AG04449 (cell line): Measurements from ENCODE around the gene RASAL3.

Experiments used
- CTCF ChIA-PET: fragments of 350-600 bp; formaldehyde crosslinking; extraction: SDS; loops from one replicate; lab custom pipeline; 2021; ENCODE audit warnings: antibody characterized with exemption; lab: Yijun Ruan, JAX
- POLR2A ChIA-PET: fragments of 400-600, 350-600 bp; formaldehyde crosslinking; extraction: SDS; loops from one replicate; lab custom pipeline; 2020; ENCODE audit warnings: antibody characterized with exemption, inconsistent platforms; lab: Yijun Ruan, JAX
- DNase-seq: peaks from one replicate; pipeline ENCODE4 v3.0.0-alpha.2; 2010; ENCODE audit warnings: low read depth, low spot score
- H3K4me3 ChIP-seq: 2 replicates; pipeline ENCODE4 v1.5.1; 2011; ENCODE audit warnings: low read depth, mild to moderate bottlenecking, control low read depth, low read length
- TF ChIP-seq, protein P1 (sequence below): IDR thresholded peaks from one replicate; pipeline ENCODE4 v1.5.1; 2011; ENCODE audit warnings: mild to moderate bottlenecking, moderate library complexity, low read length, control low read depth, inconsistent platforms; ENCODE audit not compliant: insufficient read depth; ENCODE audit errors: missing control alignments

RASAL3 gene

GRCh38 chr19:15464394-15465385 is at the start of gene RASAL3:
Gene RASAL3 (minus strand): TSS chr19:15464544. CDS start chr19:15464358, 186 bp downstream.
- CTCF ChIA-PET = interaction anchor here (1.8 kb wide), 1 partner anchor 12 kb away, joined by 4 read pairs; no protein-coding TSS in a partner anchor

DNA sequence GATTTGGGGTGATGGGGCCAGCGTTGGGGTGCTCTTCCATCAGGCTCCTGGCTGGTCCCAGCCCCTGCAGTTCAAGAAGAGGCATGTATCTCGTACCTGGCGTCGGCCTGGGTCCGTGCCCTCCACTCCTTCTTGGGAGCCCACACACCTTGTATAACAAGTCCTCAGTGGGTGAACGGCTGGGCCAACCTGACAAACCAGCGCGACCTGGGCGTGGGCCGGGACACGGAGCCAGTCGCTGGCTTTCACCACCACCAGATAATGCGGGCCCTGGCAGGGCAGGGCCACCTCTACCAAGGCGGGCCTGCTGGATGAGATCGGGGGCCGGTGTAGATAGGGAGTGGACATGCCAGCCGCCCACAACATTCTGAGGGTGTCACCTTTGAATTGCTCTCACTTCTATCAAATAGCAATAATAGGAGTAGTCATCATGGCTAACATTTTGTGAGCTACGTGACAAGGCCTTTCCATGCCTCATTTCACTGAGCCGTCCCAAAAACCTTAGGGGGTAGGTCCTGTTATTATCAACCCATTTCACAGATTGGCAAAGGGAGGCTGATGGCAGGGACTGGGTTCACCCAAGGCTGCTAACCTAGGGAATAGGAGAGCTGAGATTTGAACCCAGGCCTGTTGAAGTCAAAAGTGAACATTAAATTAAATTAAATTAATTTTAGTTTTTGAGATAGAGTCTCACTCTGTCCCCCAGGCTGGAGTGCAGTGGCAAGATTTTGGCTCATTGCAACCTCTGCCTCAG is 47.5 kb upstream of the RASAL3 start:
- no peak for DNase-seq
- TF ChIP-seq, protein P1, sequence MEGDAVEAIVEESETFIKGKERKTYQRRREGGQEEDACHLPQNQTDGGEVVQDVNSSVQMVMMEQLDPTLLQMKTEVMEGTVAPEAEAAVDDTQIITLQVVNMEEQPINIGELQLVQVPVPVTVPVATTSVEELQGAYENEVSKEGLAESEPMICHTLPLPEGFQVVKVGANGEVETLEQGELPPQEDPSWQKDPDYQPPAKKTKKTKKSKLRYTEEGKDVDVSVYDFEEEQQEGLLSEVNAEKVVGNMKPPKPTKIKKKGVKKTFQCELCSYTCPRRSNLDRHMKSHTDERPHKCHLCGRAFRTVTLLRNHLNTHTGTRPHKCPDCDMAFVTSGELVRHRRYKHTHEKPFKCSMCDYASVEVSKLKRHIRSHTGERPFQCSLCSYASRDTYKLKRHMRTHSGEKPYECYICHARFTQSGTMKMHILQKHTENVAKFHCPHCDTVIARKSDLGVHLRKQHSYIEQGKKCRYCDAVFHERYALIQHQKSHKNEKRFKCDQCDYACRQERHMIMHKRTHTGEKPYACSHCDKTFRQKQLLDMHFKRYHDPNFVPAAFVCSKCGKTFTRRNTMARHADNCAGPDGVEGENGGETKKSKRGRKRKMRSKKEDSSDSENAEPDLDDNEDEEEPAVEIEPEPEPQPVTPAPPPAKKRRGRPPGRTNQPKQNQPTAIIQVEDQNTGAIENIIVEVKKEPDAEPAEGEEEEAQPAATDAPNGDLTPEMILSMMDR = no peak
- CTCF ChIA-PET = interaction anchor here (1.4 kb wide), 1 partner anchor 44 kb away, joined by 6 read pairs; no protein-coding TSS in a partner anchor
- POLR2A ChIA-PET = no interaction called here
- H3K4me3 ChIP-seq = no peak overlapping the region

More at GRCh38 chr19:15464394-15465385, at the start of gene RASAL3:
- TF ChIP-seq, protein P1 = no peak
- H3K4me3 ChIP-seq = no peak within 1 kb of the TSS
- POLR2A ChIA-PET = no interaction called here
- DNase-seq = no peak

DNA sequence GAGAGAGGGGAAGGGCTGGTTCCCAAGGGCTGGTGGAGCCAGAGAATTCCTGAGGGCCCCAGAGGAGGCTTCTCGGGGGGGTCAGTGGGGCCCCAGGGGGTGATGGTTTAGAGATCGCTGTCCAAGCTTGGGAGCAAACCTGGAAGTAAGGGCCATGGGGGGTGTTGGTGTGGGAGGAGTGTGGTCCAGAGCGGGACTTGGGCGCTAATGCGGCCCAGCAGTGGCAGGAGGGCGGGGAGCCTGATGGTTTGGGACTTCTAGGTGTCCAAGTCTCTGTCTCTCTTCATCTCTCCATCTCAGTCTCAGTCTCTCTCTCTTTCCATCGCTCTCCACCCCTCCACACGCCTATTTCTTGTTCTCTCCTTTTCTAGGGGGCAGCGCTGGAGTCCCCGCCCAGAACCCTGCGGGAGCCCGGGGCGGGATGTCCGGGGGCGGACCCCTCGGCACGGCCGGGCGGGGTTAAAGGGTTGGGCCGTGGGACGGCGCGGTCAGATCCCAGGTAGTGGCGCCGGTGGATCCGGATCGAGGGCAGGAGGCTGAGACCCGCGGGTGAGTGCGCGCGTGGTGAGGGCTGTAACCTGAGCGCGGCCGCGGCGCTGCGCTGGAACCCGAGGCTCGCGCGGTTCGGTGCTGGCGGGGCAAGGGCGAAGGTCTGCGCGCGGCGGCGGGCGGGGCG is 43.8 kb upstream of the RASAL3 start, which contains the start of gene CYP4F22:
TSS of gene CYP4F22 (plus strand) at position 491 of the 676 bp plus-strand sequence. CDS start 16,812 bp downstream, outside the sequence.
- DNase-seq = no peak
- no peak within 1 kb of the TSS for H3K4me3 ChIP-seq
- CTCF ChIA-PET = no interaction called here

GRCh38 chr19:15507068-15508034 is 43.0 kb upstream of the RASAL3 start:
- TF ChIP-seq, protein P1 = no peak
- no peak overlapping the region for H3K4me3 ChIP-seq
- CTCF ChIA-PET = no interaction called here
- POLR2A ChIA-PET = no interaction called here
- DNase-seq = no peak

More for the DNA sequence above, 43.8 kb upstream of the RASAL3 start, which contains the start of gene CYP4F22:
- TF ChIP-seq, protein P1 = no peak
- POLR2A ChIA-PET = no interaction called here

GRCh38 chr19:15506074-15506571 is 41.8 kb upstream of the RASAL3 start:
- no peak overlapping the region for H3K4me3 ChIP-seq
- POLR2A ChIA-PET = no interaction called here
- TF ChIP-seq, protein P1 = no peak
- DNase-seq = no peak
- CTCF ChIA-PET = no interaction called here
